GM19463 (cell line): ENCODE results near the gene SCGN.
A peak's percentile ranks its signal among the peaks of the same experiment; 100 is the strongest.
"Not testable (repeated sequence)": the region's sequence is repeated elsewhere in the genome, so short reads cannot be mapped to it uniquely, and the experiment has no call there.

Experiments
- ATAC-seq: cut with Tn5 transposase; IDR thresholded peaks from one replicate; pipeline ENCODE4 v1.9.1; 2021; ENCODE audit warnings: mild to moderate bottlenecking, moderate library complexity; ENCODE audit not compliant: unreplicated experiment

SCGN gene

DNA sequence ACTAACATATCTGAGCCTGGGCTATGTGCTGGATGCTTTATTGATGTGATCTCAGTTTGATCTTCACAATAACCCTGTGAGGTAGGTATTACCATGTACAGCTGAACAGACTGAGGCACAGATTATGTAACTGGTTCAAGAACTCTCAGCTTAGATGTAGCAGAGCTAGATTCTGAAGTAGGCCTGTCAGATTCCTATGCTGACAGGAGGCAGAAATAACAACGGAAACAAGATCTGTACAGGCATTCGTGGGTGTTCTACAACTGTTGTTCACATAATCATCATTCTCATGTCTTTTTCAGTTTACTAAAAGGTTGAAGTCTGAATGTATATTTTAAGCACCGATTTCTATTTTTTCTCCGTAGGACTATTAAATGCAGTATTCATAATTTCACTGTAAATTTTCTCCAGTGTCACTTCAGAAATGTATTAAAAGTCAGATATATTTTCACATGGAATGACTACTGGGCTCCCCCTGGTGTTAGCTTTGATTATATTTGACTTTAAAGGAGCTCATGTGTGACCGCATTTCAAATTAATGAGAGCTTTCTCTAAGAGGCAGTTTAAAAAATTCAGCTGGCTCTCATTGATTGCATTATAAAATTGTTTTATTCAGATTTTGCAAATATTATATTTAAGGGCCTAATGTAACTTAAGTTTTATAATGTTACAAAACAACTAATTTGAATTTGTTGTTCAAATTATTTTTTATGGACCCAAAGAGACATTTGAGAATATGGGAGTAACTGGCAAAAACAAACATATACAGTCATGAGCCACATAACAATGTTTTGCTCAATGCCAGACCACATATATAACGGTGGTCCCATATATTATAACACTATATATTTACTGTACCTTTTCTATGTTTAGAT lies 66.1 kb downstream of the SCGN start:
- no peak for ATAC-seq

DNA sequence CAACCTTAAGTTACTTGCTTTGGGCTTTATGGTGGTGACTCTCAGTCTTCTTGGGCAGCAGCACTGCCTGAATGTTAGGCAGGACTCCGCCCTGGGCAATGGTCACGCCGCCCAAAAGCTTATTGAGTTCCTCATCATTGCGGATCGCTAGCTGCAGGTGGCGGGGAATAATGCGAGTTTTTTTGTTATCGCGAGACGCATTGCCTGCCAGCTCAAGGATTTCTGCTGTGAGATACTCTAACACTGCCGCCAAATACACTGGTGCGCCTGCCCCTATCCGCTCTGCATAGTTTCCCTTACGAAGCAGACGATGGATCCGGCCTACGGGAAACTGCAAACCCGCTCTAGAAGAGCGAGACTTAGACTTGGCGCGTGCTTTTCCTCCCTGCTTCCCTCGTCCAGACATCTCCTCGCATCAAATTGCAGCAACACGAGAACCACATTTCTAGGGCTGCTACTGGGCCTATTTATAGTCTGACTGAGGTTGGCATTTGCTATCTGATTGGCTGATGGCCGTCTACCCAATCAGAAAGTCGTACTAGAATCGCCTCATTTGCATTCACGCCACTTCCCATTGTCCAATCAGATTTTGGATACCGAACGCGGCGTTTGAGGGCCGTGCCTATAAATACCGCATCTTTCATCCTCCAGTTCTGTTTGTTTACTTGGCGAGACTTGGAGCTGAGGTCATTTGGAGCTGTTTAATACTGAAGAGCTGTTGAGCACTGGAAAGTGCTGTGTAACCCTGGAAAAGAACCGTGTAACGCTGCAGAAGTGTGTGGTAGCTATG lies 74.3 kb downstream of the SCGN start:
- no peak for ATAC-seq

DNA sequence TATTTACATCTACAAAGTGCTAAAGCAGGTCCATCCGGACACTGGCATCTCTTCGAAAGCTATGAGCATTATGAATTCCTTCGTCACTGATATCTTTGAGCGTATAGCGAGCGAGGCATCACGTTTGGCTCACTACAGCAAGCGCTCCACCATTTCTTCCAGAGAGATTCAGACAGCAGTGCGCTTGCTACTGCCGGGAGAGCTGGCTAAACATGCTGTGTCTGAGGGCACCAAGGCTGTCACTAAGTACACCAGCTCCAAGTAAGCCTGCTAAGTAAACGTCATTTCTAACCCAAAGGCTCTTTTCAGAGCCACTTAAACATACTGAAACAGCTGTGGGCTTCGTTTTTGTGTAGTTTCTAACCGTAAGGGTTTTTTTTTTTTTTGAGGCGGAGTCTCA lies 75.0 kb downstream of the SCGN start:
- no peak for ATAC-seq

DNA sequence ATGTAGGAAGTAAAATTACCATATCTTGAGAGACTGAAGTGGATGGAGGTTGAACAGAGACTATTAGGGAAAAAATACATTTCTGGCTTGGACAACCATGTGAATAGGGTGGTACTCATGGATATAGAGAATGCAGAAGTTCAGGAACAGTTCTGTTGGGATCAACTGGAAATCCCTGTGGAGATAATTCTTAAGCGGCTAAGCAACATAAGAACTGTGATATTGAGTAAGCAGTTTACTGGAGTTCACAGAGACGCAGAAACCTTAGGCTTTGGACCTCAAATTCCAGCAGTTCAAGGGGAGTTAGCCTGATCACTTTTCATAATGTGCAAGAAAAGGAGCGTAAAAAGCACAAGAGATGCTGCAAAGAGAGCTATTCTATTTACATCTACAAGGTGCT lies 78.9 kb downstream of the SCGN start:
- no peak for ATAC-seq

DNA sequence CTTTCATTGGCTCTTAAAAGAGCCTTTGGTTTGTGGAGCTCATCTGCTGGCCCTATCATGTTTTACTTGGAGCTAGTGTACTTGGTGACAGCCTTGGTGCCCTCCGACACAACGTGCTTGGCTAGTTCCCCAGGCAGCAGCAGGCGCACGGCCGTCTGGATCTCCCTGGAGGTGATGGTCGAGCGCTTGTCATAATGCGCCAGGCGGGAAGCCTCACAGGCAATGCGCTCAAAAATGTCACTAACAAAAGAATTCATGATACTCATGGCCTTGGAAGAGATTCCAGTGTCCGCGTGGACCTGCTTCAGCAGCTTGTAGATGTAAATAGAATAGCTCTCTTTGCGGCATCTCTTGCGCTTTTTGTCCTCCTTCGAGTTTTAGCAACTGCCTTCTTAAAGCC lies 79.7 kb downstream of the SCGN start:
- no peak for ATAC-seq

DNA sequence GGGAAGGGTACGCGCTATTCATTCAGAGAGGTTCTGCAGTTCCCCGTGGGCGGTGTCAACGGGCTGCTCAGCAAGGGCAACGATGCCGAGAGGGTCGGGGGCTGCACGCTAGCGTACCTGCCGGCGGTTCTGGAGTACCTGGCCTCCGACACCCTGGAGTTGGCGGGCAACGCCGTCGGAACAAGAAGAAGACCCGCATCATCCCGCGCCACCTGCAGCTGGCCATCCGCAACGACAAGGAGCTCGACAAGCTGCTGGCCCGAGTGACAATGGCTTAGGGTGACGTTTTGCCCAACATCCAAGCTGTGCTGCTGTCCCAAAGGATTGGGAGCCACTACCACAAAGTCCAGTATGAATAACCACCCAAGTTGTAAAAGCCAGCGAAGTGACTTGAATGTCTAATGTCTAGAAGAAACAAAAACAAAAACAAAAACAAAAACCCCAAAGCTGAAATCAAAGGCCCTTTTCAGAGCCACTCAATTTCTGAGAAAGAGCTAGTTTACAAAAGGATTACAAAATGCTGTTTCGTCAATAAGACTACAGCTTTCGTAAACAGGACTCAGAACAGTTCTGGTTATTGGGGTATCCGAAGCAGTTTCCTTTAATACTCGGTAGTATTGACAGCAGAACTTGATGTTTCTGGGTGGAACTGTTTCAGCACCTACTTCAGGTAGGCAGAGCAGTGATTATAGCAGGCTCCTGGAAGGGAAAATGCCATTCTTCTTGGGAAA lies 80.6 kb downstream of the SCGN start:
- no peak for ATAC-seq

DNA sequence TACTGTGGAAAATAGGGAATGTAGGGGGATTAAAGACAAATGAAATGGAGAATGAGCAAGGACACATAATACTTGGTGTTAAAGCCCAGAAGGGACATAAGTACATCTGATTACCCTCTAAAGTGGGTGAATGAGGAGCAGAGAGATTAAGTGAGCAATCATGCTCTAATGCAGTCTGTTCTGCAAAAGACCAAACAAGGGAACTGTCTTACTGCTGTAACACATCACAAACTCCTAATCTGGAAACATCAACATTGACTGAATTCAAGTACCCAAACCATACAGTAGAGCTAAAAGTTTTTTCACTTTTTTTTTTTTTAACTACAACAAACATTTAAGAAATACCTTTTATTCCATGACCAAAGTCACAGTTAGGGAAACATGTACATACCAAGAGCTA lies 83.2 kb downstream of the SCGN start:
- no peak for ATAC-seq

DNA sequence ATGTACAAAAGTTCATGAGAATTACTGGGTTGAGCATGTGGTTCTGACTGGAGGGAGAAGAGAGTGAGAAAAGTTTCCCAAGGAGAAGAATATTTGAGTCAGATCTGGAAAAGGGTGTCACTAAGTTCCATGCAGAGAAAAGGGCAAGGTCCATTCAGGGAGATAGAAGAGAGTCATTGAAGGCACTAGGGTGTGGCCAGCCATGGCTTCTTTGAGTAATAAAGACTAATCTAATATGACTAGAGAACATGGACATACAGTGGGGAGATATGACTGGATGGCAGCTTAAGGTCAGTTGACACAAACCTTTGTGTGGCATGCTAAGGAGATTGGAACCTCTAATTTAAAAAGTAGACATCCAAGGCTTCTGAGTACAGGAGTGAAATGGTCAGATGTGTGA lies 91.9 kb downstream of the SCGN start:
- ATAC-seq = peak; percentile 73

DNA sequence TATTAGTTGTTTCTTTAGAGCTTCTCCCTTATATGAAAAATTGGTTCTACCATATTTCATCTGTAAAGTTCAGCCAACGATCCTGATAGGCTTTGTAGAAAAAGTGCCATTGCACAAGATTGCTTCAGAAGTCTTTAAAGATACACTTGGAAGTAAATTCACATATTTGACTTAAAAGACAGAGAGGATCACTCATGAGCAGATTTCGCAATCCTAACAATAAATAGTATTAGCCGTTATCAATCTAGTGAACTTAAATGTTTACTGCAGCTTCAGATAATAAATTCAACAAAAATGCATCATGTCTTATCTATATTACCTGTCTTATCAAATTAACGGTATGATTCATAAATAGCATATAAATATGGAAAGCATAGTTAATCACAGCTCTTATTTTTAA lies 93.8 kb downstream of the SCGN start:
- no peak for ATAC-seq

DNA sequence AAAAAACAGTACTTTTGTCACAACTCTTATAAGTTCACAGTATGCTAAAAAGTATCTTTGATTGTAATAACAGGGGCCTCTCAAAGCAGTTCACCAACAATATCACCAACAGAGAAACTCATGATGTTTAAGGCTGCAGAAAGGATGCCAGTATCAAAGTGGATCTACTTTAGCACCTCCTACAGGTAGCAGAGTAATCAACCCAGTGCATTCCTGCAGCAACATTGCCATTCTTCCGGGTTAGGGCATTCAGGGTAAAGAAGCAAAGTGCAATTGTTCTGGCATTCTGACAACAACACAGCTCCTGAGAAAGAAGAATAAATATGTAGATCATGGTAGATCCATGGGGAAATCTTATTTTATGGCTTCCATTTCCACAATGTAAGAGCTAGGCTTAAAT lies 95.0 kb downstream of the SCGN start:
- no peak for ATAC-seq

DNA sequence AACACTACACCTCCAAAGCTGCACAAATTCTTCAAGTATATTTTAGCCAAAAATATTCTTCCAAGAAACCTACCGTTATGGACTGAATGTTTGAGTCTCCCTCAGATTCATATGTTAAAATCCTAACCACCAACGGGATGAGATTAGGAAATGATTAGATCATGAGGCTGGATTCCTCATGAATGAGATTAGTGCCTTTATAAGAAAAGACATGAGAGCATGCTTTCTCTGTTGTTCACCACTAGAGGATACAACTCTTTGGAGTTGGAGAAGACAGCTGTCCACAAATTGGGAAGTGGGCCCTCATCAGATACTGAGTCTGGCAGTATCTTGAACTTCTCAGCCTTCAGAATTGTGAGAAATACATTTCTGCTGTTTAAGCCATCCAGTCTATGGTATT lies 95.5 kb downstream of the SCGN start:
- no peak for ATAC-seq

DNA sequence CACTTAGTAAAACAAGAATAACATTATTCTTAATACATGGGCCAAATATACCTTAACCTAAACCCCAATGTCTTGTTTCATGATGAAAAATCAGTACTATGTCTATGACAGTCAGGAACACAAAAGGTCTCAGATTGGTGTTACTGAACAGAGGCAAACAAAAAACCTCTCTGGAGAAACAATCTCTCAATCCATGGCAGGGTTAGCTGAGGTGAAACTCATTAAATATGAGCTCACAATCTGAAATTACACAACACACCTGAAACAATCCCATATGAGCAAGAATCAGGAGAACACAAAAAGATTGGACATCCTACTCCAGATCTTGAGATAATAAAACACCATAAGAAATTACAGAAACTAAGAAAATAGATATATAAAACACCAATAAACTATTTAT lies 96.0 kb downstream of the SCGN start:
- ATAC-seq = no peak

DNA sequence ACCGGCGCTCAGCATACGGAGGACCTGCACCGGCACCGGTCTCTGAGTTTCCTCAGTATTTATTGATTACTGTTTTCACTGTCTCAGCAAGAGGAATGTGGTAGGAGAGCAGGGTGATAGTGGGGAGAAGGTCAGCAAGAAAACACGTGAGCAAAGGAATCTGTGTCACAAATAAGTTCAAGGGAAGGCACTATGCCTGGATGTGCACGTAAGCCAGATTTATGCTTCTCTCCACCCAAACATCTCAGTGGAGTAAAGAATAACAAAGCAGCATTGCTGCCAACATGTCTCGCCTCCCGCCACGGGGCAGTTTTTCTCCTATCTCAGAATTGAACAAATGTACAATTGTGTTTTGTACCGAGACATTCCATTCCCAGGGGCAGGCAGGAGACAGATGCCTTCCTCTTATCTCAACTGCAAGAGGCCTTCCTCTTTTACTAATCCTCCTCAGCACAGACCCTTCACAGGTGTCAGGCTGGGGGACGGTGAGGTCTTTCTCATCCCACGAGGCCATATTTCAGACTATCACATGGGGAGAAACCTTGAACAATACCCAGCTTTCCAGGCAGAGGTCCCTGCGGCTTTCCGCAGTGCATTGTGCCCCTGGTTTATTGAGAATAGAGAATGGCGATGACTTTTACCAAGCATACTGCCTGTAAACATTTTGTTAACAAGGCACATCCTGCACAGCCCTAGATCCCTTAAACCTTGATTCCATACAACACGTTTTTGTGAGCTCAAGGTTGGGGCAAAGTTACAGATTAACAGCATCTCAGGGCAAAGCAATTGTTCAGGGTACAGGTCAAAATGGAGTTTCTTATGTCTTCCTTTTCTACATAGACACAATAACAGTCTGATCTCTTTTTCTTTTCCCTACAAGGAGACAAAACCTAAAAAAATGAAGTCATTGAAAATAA lies 96.8 kb downstream of the SCGN start:
- ATAC-seq = not testable (repeated sequence)

DNA sequence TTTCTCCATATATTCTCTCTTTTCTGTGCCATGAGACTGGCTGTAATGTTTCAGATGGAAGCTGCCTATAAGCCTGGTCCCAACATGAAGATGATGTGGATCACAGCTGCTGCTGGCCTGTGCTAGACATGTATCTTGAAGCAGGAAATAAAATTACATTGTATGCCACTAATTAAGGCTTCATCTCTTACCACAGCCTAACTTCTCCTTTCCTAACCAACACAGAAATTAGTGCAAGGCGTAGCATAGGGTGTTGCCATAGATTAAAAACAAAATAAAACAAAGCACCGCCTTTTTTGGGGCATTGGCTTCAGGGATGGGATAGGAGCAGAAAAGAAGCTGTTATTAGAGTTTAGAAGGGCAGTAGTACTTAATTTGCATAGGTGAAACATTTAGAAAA lies 97.8 kb downstream of the SCGN start:
- no peak for ATAC-seq

DNA sequence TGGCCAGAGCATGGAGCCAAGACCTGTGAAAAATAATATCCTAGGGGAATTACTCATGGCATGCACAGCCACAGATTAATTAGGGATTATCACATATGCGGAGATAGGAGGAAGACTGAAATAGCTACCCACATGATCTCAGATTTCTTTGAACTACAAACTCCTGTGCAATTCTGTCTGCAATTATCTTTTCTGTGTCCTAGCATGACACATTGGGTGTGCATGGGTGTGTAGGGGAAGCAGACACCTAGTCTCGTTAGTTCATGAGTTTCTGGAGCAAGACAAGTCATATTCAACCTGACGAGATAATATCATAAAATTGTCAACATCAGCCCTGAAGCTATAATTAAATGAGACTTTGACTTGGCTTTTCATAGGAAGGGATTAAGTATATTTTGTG lies 98.9 kb downstream of the SCGN start:
- ATAC-seq = no peak
